HL-60 (cell line): Measurements from ENCODE around the gene GLI2.

Experiments used
- DNase-seq, 2 experiments: peaks; one replicate each; pipeline ENCODE4 v3.0.0-alpha.2; 2010 to 2020; ENCODE audit warnings: low read depth in 1 of 2, low spot score in 1 of 2
- H3K27ac ChIP-seq: fragments of 250-450 bp; sonication (Bioruptor Pico); replicated peaks from 2 replicates; pipeline ENCODE4 v1.5.1; 2020; ENCODE audit warnings: mild to moderate bottlenecking, moderate library complexity
- H3K27me3 ChIP-seq: fragments of 250-450 bp; sonication (Bioruptor Pico); 2 replicates; pipeline ENCODE4 v1.5.1; 2021; ENCODE audit warnings: mild to moderate bottlenecking, moderate library complexity; ENCODE audit not compliant: insufficient read depth, poor library complexity, severe bottlenecking
- H3K4me3 ChIP-seq: replicated peaks from 2 replicates; pipeline ENCODE4 v1.5.1; 2011; ENCODE audit warnings: mild to moderate bottlenecking, control low read depth, low read length; ENCODE audit not compliant: insufficient read depth
- CTCF ChIP-seq: IDR thresholded peaks from one replicate; pipeline ENCODE4 v1.5.1; 2011; ENCODE audit warnings: low read length, control low read depth, inconsistent platforms; ENCODE audit not compliant: insufficient read depth
- GABPA ChIP-seq: IDR thresholded peaks from 2 replicates; pipeline ENCODE4 v1.6.1; 2012; ENCODE audit warnings: low read depth
- POLR2AphosphoS5 ChIP-seq: IDR thresholded peaks from 2 replicates; pipeline ENCODE4 v1.6.1; 2012; ENCODE audit warnings: low read depth
- REST ChIP-seq: IDR thresholded peaks from 2 replicates; pipeline ENCODE4 v1.6.1; 2012; ENCODE audit warnings: low read depth; ENCODE audit not compliant: insufficient replicate concordance
- SPI1 ChIP-seq: IDR thresholded peaks from 2 replicates; pipeline ENCODE4 v1.6.1; 2012; ENCODE audit warnings: low read depth, mild to moderate bottlenecking, borderline replicate concordance

GLI2 gene

GRCh38 chr2:120772261-120772660 lies 36.6 kb downstream of the GLI2 start:
- Histone ChIP-seq H3K4me3 (no peak overlapping the region), H3K27me3 (no peaks in the 10 kb centered on the region), H3K27ac (no peak overlapping the region)
- no peak for DNase-seq
- TF ChIP-seq GABPA (no peak), POLR2AphosphoS5 (no peak), SPI1 (no peak), REST (no peak), CTCF (no peak)

GRCh38 chr2:120773186-120773800 lies 37.6 kb downstream of the GLI2 start:
- DNase-seq = no peak
- TF ChIP-seq CTCF = no peak
- TF ChIP-seq POLR2AphosphoS5 = no peak
- no peak for TF ChIP-seq REST
- TF ChIP-seq GABPA = no peak
- TF ChIP-seq SPI1 = no peak
- H3K27ac ChIP-seq = no peak overlapping the region
- H3K4me3 ChIP-seq = no peak overlapping the region
- H3K27me3 ChIP-seq = no peaks in the 10 kb centered on the region

- Histone ChIP-seq H3K27me3 (no peaks in the 10 kb centered on the region), H3K27ac (no peak overlapping the region), H3K4me3 (no peak overlapping the region)
- TF ChIP-seq REST = no peak
- no peak for TF ChIP-seq CTCF
- no peak for TF ChIP-seq GABPA
- no peak for TF ChIP-seq POLR2AphosphoS5
- no peak for TF ChIP-seq SPI1
- no peak for DNase-seq
Observed at GRCh38 chr2:120774557-120775160, 39.0 kb downstream of the GLI2 start.
